NCI-H2196 (cell line): ENCODE data around the gene SBK3.
A peak's percentile ranks its signal among the peaks of the same experiment; 100 is the strongest.
"Not testable (repeated sequence)": the region's sequence is repeated elsewhere in the genome, so short reads cannot be mapped to it uniquely, and the experiment has no call there.

Experiments
- DNase-seq: peaks from one replicate; lab custom pipeline; 2025; ENCODE audit not compliant: unreplicated experiment; lab: John Stamatoyannopoulos, UW

SBK3 gene

GRCh38 chr19:55578031-55578760 is 32.9 kb upstream of the SBK3 start:
- DNase-seq: no peak

- no peak for DNase-seq
These were observed 31.4 kb upstream of the SBK3 start for GRCh38 chr19:55576746-55577145.

GRCh38 chr19:55573929-55574328 is 28.6 kb upstream of the SBK3 start:
- DNase-seq: not testable (repeated sequence)

- not testable (repeated sequence) for DNase-seq
These were observed 24.1 kb upstream of the SBK3 start for GRCh38 chr19:55569477-55569876.

- no peak for DNase-seq
These were observed 22.5 kb upstream of the SBK3 start for GRCh38 chr19:55567708-55568328.

- no peak for DNase-seq
These were observed 21.5 kb upstream of the SBK3 start for GRCh38 chr19:55566823-55567222.

GRCh38 chr19:55563261-55563690 is 17.9 kb upstream of the SBK3 start:
- peak; percentile 25 for DNase-seq

- no peak for DNase-seq
These were observed 14.3 kb upstream of the SBK3 start for GRCh38 chr19:55559684-55560083.

- DNase-seq: peak; percentile 50
These were observed 9.4 kb upstream of the SBK3 start for GRCh38 chr19:55554741-55555152.

- DNase-seq: no peak
These were observed 9.0 kb upstream of the SBK3 start for GRCh38 chr19:55554302-55554701.

GRCh38 chr19:55553217-55554182 is 8.2 kb upstream of the SBK3 start:
- no peak for DNase-seq

GRCh38 chr19:55552620-55553019 is 7.3 kb upstream of the SBK3 start:
- no peak for DNase-seq

GRCh38 chr19:55552206-55552605 is 6.9 kb upstream of the SBK3 start:
- DNase-seq: no peak

GRCh38 chr19:55550321-55550650 is 4.9 kb upstream of the SBK3 start:
- DNase-seq: no peak

- DNase-seq: no peak
These were observed 4.4 kb upstream of the SBK3 start for GRCh38 chr19:55549500-55550320.

- peak; percentile 19 for DNase-seq
These were observed 1.7 kb upstream of the SBK3 start for GRCh38 chr19:55546822-55547614.

- DNase-seq: no peak
These were observed 668 bp upstream of the SBK3 start for GRCh38 chr19:55546011-55546410.

GRCh38 chr19:55544776-55545439 is 435 bp downstream of the SBK3 start:
- no peak for DNase-seq

GRCh38 chr19:55544014-55544413 is 1.3 kb downstream of the SBK3 start:
- no peak for DNase-seq
